IMR-90 (cell line): ENCODE data around the gene YPEL5. TPM values are rescaled to one million over a fixed set of nuclear protein-coding genes. Genes with fewer than 3 reads are reported as not detected.

Source experiments
- ATAC-seq: fragments of 200-7000 bp; cut with Tn5 transposase; 2 replicates; pipeline ENCODE4 v1.9.1; 2020; ENCODE audit warnings: low read depth, mild to moderate bottlenecking, moderate library complexity
- BruUV-seq: library from RNA; stranded (reverse); fragments of 400-500 nt; replicated peaks from 2 replicates; lab custom pipeline; 2021; lab: Mats Ljungman, UMichigan
- CTCF ChIA-PET: fragments of 300-600 bp; formaldehyde crosslinking; extraction: SDS; loops from one replicate; lab custom pipeline; 2021; ENCODE audit warnings: antibody characterized with exemption; lab: Yijun Ruan, JAX
- POLR2A ChIA-PET: fragments of 300-600 bp; sonication (Branson Sonifier 250); formaldehyde crosslinking; loops from one replicate; lab custom pipeline; 2022; ENCODE audit warnings: antibody characterized with exemption; ENCODE audit not compliant: unreplicated experiment; lab: Charles Lee
- DNase-seq: peaks from one replicate; pipeline ENCODE4 v3.0.0; 2013
- H2AFZ ChIP-seq: replicated peaks from 2 replicates; pipeline ENCODE3; 2013; ENCODE audit warnings: low read length, mild to moderate bottlenecking; ENCODE audit not compliant: poor library complexity
- H2AK5ac ChIP-seq: 2 replicates; pipeline ENCODE4 v1.6.1; 2013; ENCODE audit warnings: low read depth, low read length, inconsistent platforms
- H2AK9ac ChIP-seq: replicated peaks from 2 replicates; pipeline ENCODE3; 2013; ENCODE audit warnings: mild to moderate bottlenecking, low read depth, low read length, moderate library complexity; ENCODE audit not compliant: poor library complexity
- H2BK120ac ChIP-seq: 2 replicates; pipeline ENCODE4 v1.6.1; 2013; ENCODE audit warnings: low read depth, low read length, inconsistent platforms
- H2BK15ac ChIP-seq: 3 replicates; pipeline ENCODE4 v1.6.1; 2013; ENCODE audit warnings: low read depth, low read length, inconsistent platforms
- H2BK20ac ChIP-seq: 2 replicates; pipeline ENCODE4 v1.6.1; 2013; ENCODE audit warnings: low read depth, mild to moderate bottlenecking, inconsistent platforms, low read length, moderate library complexity
- H2BK5ac ChIP-seq: 2 replicates; pipeline ENCODE4 v1.6.1; 2013; ENCODE audit warnings: mild to moderate bottlenecking, low read depth, low read length, inconsistent platforms; ENCODE audit not compliant: poor library complexity, severe bottlenecking
- H3K14ac ChIP-seq: replicated peaks from 2 replicates; pipeline ENCODE4 v1.6.1; 2013; ENCODE audit warnings: low read depth, low read length, inconsistent platforms
- H3K18ac ChIP-seq: 2 replicates; pipeline ENCODE4 v1.6.1; 2013; ENCODE audit warnings: low read depth, low read length, control low read depth
- H3K23ac ChIP-seq: 2 replicates; pipeline ENCODE4 v1.6.1; 2013; ENCODE audit warnings: low read depth, low read length, inconsistent platforms
- H3K27ac ChIP-seq: 2 replicates; pipeline ENCODE4 v1.5.1; 2013; ENCODE audit warnings: mild to moderate bottlenecking, control low read depth, low read length; ENCODE audit not compliant: insufficient read depth
- H3K27me3 ChIP-seq: 2 replicates; pipeline ENCODE4 v1.6.1; 2013; ENCODE audit warnings: low read length; ENCODE audit not compliant: control insufficient read depth, insufficient read depth
- H3K36me3 ChIP-seq: 2 replicates; pipeline ENCODE4 v1.6.1; 2013; ENCODE audit warnings: low read length, mixed read lengths; ENCODE audit not compliant: control insufficient read depth, insufficient read depth
- H3K4ac ChIP-seq: 2 replicates; pipeline ENCODE4 v1.6.1; 2013; ENCODE audit warnings: low read depth, low read length, inconsistent platforms
- H3K4me1 ChIP-seq: 2 replicates; pipeline ENCODE4 v1.6.1; 2013; ENCODE audit warnings: low read length, mixed read lengths; ENCODE audit not compliant: control insufficient read depth, insufficient read depth
- H3K4me2 ChIP-seq: 2 replicates; pipeline ENCODE4 v1.6.1; 2013; ENCODE audit warnings: low read depth, mild to moderate bottlenecking, control low read depth, low read length, moderate library complexity
- H3K4me3 ChIP-seq: 2 replicates; pipeline ENCODE4 v1.5.1; 2013; ENCODE audit warnings: low read depth, mild to moderate bottlenecking, control low read depth, low read length, moderate library complexity; ENCODE audit not compliant: insufficient read depth
- H3K56ac ChIP-seq: 2 replicates; pipeline ENCODE4 v1.6.1; 2013; ENCODE audit warnings: low read length, inconsistent platforms; ENCODE audit not compliant: insufficient read depth; ENCODE audit errors: extremely low read depth
- H3K79me1 ChIP-seq, 2 experiments: 2 replicates each; pipeline ENCODE4 v1.6.1; 2013; ENCODE audit warnings: low read length in 2 of 2, inconsistent platforms in 1 of 2, low read depth in 1 of 2
- H3K9ac ChIP-seq: 2 replicates; pipeline ENCODE4 v1.6.1; 2013; ENCODE audit warnings: low read depth, low read length, control low read depth
- H3K9me1 ChIP-seq: 2 replicates; pipeline ENCODE4 v1.6.1; 2013; ENCODE audit warnings: low read length, inconsistent platforms; ENCODE audit not compliant: insufficient read depth
- H3K9me3 ChIP-seq: 2 replicates; pipeline ENCODE4 v1.6.1; 2013; ENCODE audit warnings: low read length; ENCODE audit not compliant: control insufficient read depth, insufficient read depth
- H4K20me1 ChIP-seq: 2 replicates; pipeline ENCODE4 v1.6.1; 2013; ENCODE audit warnings: low read length, inconsistent platforms; ENCODE audit not compliant: insufficient read depth
- H4K5ac ChIP-seq: 2 replicates; pipeline ENCODE4 v1.6.1; 2013; ENCODE audit warnings: mild to moderate bottlenecking, low read depth, low read length, control low read depth
- H4K8ac ChIP-seq, 2 experiments: 2 replicates each; pipeline ENCODE4 v1.6.1; 2013; ENCODE audit warnings: low read depth in 2 of 2, low read length in 2 of 2, control low read depth in 1 of 2, inconsistent platforms in 1 of 2
- H4K91ac ChIP-seq: 2 replicates; pipeline ENCODE4 v1.6.1; 2013; ENCODE audit warnings: low read depth, low read length, inconsistent platforms; ENCODE audit not compliant: insufficient read depth
- BHLHE40 ChIP-seq: fragments of 150-350 bp; IDR thresholded peaks from 2 replicates; pipeline ENCODE4 v1.6.1; 2016; ENCODE audit warnings: mild to moderate bottlenecking, low read depth, low read length
- CEBPB ChIP-seq: IDR thresholded peaks from 2 replicates; pipeline ENCODE4 v1.6.1; 2012; ENCODE audit warnings: low read depth, low read length, improper control_type of control experiment
- CHD1 ChIP-seq: IDR thresholded peaks from 2 replicates; pipeline ENCODE4 v1.6.1; 2012; ENCODE audit warnings: low read depth, low read length, improper control_type of control experiment
- FOS ChIP-seq: fragments of 150-350 bp; IDR thresholded peaks from 2 replicates; pipeline ENCODE4 v1.6.1; 2016; ENCODE audit warnings: low read depth, low read length
- MXI1 ChIP-seq: IDR thresholded peaks from 2 replicates; pipeline ENCODE4 v1.6.1; 2012; ENCODE audit warnings: low read depth, mild to moderate bottlenecking, low read length, moderate library complexity, borderline replicate concordance
- NFE2L2 ChIP-seq: fragments of 150-350 bp; IDR thresholded peaks from 2 replicates; pipeline ENCODE4 v1.6.1; 2016; ENCODE audit warnings: low read depth, mild to moderate bottlenecking, low read length
- RAD21 ChIP-seq: IDR thresholded peaks from 2 replicates; pipeline ENCODE4 v1.6.1; 2012; ENCODE audit warnings: low read length, improper control_type of control experiment
- RCOR1 ChIP-seq: IDR thresholded peaks from 2 replicates; pipeline ENCODE4 v1.6.1; 2012; ENCODE audit warnings: mild to moderate bottlenecking, low read length, improper control_type of control experiment; ENCODE audit not compliant: insufficient replicate concordance
- RFX5 ChIP-seq: IDR thresholded peaks from 2 replicates; pipeline ENCODE4 v1.8.0; 2012; ENCODE audit warnings: low read depth, mild to moderate bottlenecking, low read length, moderate library complexity
- SMC3 ChIP-seq: fragments of 150-350 bp; IDR thresholded peaks from 2 replicates; pipeline ENCODE4 v1.6.1; 2016; ENCODE audit warnings: low read depth, mild to moderate bottlenecking, antibody characterized with exemption, low read length, moderate library complexity
- WGBS, 2 experiments: methylation state at CpG; one replicate each; pipeline versions ENCODE4 v1.1.5 to v1.1.7; 2013; ENCODE audit warnings: missing lambda C conversion rate in 2 of 2; ENCODE audit not compliant: insufficient read length in 1 of 2; ENCODE audit errors: extremely low coverage in 2 of 2; 5-methylcytosine and 5-hydroxymethylcytosine counted together
- dilution Hi-C: fragments of 300-500 bp; cut with HindIII; formaldehyde crosslinking; loops from one replicate; pipeline ENCODE4 v1.14.3; 2018; ENCODE audit warnings: low sequenced_read_pairs; ENCODE audit not compliant: unreplicated experiment
- in situ Hi-C: fragments of 300-500 bp; cut with MboI; formaldehyde crosslinking; loops from 3 replicates; pipeline ENCODE4 v1.14.3; 2019; ENCODE audit warnings: low sequenced_read_pairs, inconsistent platforms, mixed read lengths
- intact Hi-C: fragments of 100-400 bp; cut with micrococcal nuclease; formaldehyde crosslinking; loops from 2 replicates; pipeline ENCODE4 v1.10.0; 2022
- polyA plus RNA-seq, 3 experiments: library from polyadenylated mRNA; depleted of rRNA; stranded (reverse); fragments of >200 nt; gene quantifications; 2 replicates each; pipeline ENCODE4 v1.2.3, GENCODE V29; 2012; ENCODE audit warnings: low replicate concordance in 1 of 3
- total RNA-seq: library from RNA; depleted of rRNA; stranded (reverse); fragments of >200 nt; gene quantifications from 2 replicates; pipeline ENCODE4 v1.2.3, GENCODE V29; 2012

Gene YPEL5
- total and polyA plus RNA-seq, 2 of the 4 experiments (the other 2 are of a cell fraction): 40.7 to 62.6 TPM

GRCh38 chr2:30149976-30150375 is 3.2 kb downstream of the YPEL5 start:
- Histone ChIP-seq H3K9me3 (no peaks in the 10 kb centered on the region), H3K4me3 (no peak overlapping the region), H2BK5ac (no peak overlapping the region), H3K36me3 (peaks cover 5% of the 10 kb centered on the region), H3K18ac (no peak overlapping the region), H3K27ac (no peak overlapping the region), H2BK20ac (no peak overlapping the region), H3K9ac (no peak overlapping the region), H3K9me1 (peaks cover 3% of the 10 kb centered on the region; the same call in 1 of the 2 replicates), H3K4me2 (no peak overlapping the region), H4K8ac (no peak overlapping the region), H3K4ac (no peak overlapping the region), H2AFZ (no peak overlapping the region), H2AK9ac (no peak overlapping the region), H3K14ac (no peak overlapping the region), H2BK120ac (no peak overlapping the region), H3K23ac (no peak overlapping the region), H4K5ac (no peak overlapping the region), H3K4me1 (peaks cover 7% of the 10 kb centered on the region), H3K27me3 (no peaks in the 10 kb centered on the region), H3K56ac (no peak overlapping the region), H3K79me1 (peaks cover 29 to 55% of the 10 kb centered on the region in 2 experiments), H4K20me1 (peaks cover 22% of the 10 kb centered on the region), H4K91ac (no peak overlapping the region), H2BK15ac (no peak overlapping the region), H2AK5ac (no peak overlapping the region)
- no TSS peak for BruUV-seq
- intact Hi-C loops: no loop called here
- WGBS, 2 experiments: no CpG with 5 or more reads among the region's 1 CpG
- TF ChIP-seq SMC3: no peak
- TF ChIP-seq CEBPB: no peak
- TF ChIP-seq FOS: no peak
- TF ChIP-seq CHD1: no peak
- no peak for TF ChIP-seq BHLHE40
- TF ChIP-seq RAD21: no peak
- no peak for TF ChIP-seq MXI1
- no peak for TF ChIP-seq RFX5
- no peak for TF ChIP-seq RCOR1
- TF ChIP-seq NFE2L2: no peak
- CTCF ChIA-PET: interaction anchor here (1.4 to 4.9 kb wide), 2 partner anchors 14 to 18 kb away, joined by 4 to 51 read pairs; no protein-coding TSS in a partner anchor
- ATAC-seq (no peak), DNase-seq (no peak)
- dilution Hi-C loops: no loop called here
- POLR2A ChIA-PET: no interaction called here
- in situ Hi-C loops: loop anchor here (25.0 kb wide), 2 partner anchors 1012 to 1187 kb away; no protein-coding TSS in a partner anchor
